OCI-LY1 (cell line): ENCODE results near the gene TYMS.

Experiments
- H2AFZ ChIP-seq: fragments of 200-600 bp; sonication (generic), shearing (Covaris generic); 2 replicates; pipeline ENCODE4 v1.6.0; 2014; ENCODE audit warnings: antibody characterized with exemption, mild to moderate bottlenecking, low read length
- H3F3A ChIP-seq: fragments of 200-600 bp; sonication (generic), shearing (Covaris generic); 2 replicates; pipeline ENCODE4 v1.6.0; 2014; ENCODE audit warnings: mild to moderate bottlenecking, antibody characterized with exemption, low read length, moderate library complexity; ENCODE audit not compliant: insufficient read depth
- H3K27ac ChIP-seq: fragments of 200-600 bp; sonication (generic); 2 replicates; pipeline ENCODE4 v1.5.1; 2014; ENCODE audit warnings: low read length, mixed run types, mild to moderate bottlenecking, low read depth; ENCODE audit not compliant: poor library complexity, severe bottlenecking
- H3K27me3 ChIP-seq: fragments of 200-600 bp; sonication (generic); 2 replicates; pipeline ENCODE4 v1.6.0; 2014; ENCODE audit warnings: antibody characterized with exemption, mild to moderate bottlenecking, low read length, moderate library complexity; ENCODE audit not compliant: insufficient read depth
- H3K36me3 ChIP-seq: fragments of 200-600 bp; sonication (generic); 2 replicates; pipeline ENCODE4 v1.6.1; 2014; ENCODE audit warnings: mild to moderate bottlenecking, antibody characterized with exemption, low read length, moderate library complexity, mixed read lengths; ENCODE audit not compliant: insufficient read depth
- H3K4me1 ChIP-seq: fragments of 200-600 bp; sonication (generic); 2 replicates; pipeline ENCODE4 v1.5.1; 2014; ENCODE audit warnings: mild to moderate bottlenecking, low read length, moderate library complexity; ENCODE audit not compliant: insufficient read depth, severe bottlenecking
- H3K4me2 ChIP-seq: fragments of 200-600 bp; sonication (generic), shearing (Covaris generic); 2 replicates; pipeline ENCODE4 v1.6.1; 2014; ENCODE audit warnings: low read length
- H3K4me3 ChIP-seq: fragments of 200-600 bp; sonication (generic); 2 replicates; pipeline ENCODE4 v1.5.1; 2014; ENCODE audit warnings: low read length, low read depth, mild to moderate bottlenecking, mixed read lengths; ENCODE audit not compliant: poor library complexity, severe bottlenecking
- H3K79me2 ChIP-seq: fragments of 200-600 bp; shearing (Covaris generic); 2 replicates; pipeline ENCODE4 v1.6.1; 2016; ENCODE audit warnings: mixed run types, low read length, mixed read lengths; ENCODE audit not compliant: insufficient read depth
- H3K9ac ChIP-seq: fragments of 200-600 bp; sonication (generic), shearing (Covaris generic); 2 replicates; pipeline ENCODE4 v1.6.1; 2014; ENCODE audit warnings: mild to moderate bottlenecking, low read length, mixed read lengths
- H3K9me2 ChIP-seq: fragments of 200-600 bp; sonication (generic), shearing (Covaris generic); 2 replicates; pipeline ENCODE4 v1.6.1; 2014; ENCODE audit warnings: low read depth, mild to moderate bottlenecking, low read length, mixed read lengths
- H3K9me3 ChIP-seq: fragments of 200-600 bp; shearing (Covaris generic); 2 replicates; pipeline ENCODE4 v1.6.1; 2014; ENCODE audit warnings: low read length, mixed read lengths
- H4K20me1 ChIP-seq: fragments of 200-600 bp; sonication (generic), shearing (Covaris generic); 2 replicates; pipeline ENCODE4 v1.6.0; 2016; ENCODE audit warnings: mild to moderate bottlenecking, low read length; ENCODE audit not compliant: insufficient read depth
- EZH2 ChIP-seq: fragments of 200-600 bp; sonication (generic), shearing (Covaris generic); IDR thresholded peaks from 2 replicates; pipeline ENCODE4 v1.8.0; 2017; ENCODE audit warnings: borderline replicate concordance, mixed run types, mild to moderate bottlenecking, antibody characterized with exemption, low read length, moderate library complexity, mixed read lengths
- TF ChIP-seq, protein P1 (sequence below): fragments of 200-600 bp; sonication (generic), shearing (Covaris generic); IDR thresholded peaks from 2 replicates; pipeline ENCODE4 v1.5.1; 2017; ENCODE audit warnings: mild to moderate bottlenecking, antibody characterized with exemption, low read length, moderate library complexity, mixed read lengths

The TYMS gene

DNA sequence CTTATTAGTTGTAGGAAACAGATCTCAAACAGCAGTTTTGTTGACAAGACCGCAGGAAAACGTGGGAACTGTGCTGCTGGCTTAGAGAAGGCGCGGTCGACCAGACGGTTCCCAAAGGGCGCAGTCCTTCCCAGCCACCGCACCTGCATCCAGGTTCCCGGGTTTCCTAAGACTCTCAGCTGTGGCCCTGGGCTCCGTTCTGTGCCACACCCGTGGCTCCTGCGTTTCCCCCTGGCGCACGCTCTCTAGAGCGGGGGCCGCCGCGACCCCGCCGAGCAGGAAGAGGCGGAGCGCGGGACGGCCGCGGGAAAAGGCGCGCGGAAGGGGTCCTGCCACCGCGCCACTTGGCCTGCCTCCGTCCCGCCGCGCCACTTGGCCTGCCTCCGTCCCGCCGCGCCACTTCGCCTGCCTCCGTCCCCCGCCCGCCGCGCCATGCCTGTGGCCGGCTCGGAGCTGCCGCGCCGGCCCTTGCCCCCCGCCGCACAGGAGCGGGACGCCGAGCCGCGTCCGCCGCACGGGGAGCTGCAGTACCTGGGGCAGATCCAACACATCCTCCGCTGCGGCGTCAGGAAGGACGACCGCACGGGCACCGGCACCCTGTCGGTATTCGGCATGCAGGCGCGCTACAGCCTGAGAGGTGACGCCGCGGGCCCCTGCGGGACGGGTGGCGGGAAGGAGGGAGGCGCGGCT is at the start of gene TYMS:
TYMS (plus strand) TSS at position 343 of the 690 bp plus-strand sequence; CDS start at position 433, 90 bp downstream.
- TF ChIP-seq EZH2: no peak
- TF ChIP-seq, protein P1, sequence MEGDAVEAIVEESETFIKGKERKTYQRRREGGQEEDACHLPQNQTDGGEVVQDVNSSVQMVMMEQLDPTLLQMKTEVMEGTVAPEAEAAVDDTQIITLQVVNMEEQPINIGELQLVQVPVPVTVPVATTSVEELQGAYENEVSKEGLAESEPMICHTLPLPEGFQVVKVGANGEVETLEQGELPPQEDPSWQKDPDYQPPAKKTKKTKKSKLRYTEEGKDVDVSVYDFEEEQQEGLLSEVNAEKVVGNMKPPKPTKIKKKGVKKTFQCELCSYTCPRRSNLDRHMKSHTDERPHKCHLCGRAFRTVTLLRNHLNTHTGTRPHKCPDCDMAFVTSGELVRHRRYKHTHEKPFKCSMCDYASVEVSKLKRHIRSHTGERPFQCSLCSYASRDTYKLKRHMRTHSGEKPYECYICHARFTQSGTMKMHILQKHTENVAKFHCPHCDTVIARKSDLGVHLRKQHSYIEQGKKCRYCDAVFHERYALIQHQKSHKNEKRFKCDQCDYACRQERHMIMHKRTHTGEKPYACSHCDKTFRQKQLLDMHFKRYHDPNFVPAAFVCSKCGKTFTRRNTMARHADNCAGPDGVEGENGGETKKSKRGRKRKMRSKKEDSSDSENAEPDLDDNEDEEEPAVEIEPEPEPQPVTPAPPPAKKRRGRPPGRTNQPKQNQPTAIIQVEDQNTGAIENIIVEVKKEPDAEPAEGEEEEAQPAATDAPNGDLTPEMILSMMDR: no peak
- no peaks in the 10 kb centered on the region for H3F3A ChIP-seq
- H3K4me1 ChIP-seq: peaks cover 9% of the 10 kb centered on the region
- H3K9me3 ChIP-seq: no peaks in the 10 kb centered on the region
- peak within 1 kb of the TSS; percentile 83 for H3K4me3 ChIP-seq
- peak within 1 kb of the TSS; percentile 93 for H3K9ac ChIP-seq
- H3K36me3 ChIP-seq: peaks cover 32% of the 10 kb centered on the region
- H2AFZ ChIP-seq: no peak within 1 kb of the TSS
- peaks cover 6% of the 10 kb centered on the region; the same call in 1 of the 2 replicates for H3K79me2 ChIP-seq
- no peaks in the 10 kb centered on the region for H3K9me2 ChIP-seq
- H3K4me2 ChIP-seq: peak within 1 kb of the TSS; percentile 58
- no peaks in the 10 kb centered on the region for H4K20me1 ChIP-seq
- no peaks in the 10 kb centered on the region for H3K27me3 ChIP-seq
- peak within 1 kb of the TSS; percentile 60 for H3K27ac ChIP-seq

DNA sequence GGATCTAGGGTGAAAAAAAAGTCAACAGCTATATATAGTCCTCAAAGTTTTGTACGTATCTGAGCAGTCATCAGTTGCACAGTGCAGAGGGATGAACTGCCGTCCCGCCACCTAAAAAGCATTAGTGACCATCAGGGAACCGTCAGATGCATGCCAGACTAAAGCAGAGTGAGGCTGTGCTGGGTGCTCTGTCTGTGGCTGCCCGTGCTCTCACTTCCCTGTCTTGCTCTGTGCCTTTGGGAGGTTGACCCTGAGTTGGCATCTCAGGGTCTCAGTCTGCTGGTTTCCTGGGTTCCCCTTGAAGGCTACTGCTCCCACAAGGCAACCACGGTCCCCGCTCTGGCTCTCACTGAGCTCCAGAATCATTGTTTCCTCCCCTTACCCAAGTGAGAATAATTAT is 49.5 kb upstream of the TYMS start:
- Histone ChIP-seq H3K27ac (no peak overlapping the region), H3K27me3 (no peaks in the 10 kb centered on the region), H3K9me2 (no peaks in the 10 kb centered on the region), H3K9me3 (no peaks in the 10 kb centered on the region), H2AFZ (no peak overlapping the region), H4K20me1 (no peaks in the 10 kb centered on the region), H3K4me1 (no peaks in the 10 kb centered on the region), H3K79me2 (no peaks in the 10 kb centered on the region), H3K9ac (no peak overlapping the region), H3K4me2 (no peak overlapping the region), H3K36me3 (no peaks in the 10 kb centered on the region), H3K4me3 (no peak overlapping the region), H3F3A (no peaks in the 10 kb centered on the region)
- TF ChIP-seq EZH2: no peak
- TF ChIP-seq, protein P1: no peak

DNA sequence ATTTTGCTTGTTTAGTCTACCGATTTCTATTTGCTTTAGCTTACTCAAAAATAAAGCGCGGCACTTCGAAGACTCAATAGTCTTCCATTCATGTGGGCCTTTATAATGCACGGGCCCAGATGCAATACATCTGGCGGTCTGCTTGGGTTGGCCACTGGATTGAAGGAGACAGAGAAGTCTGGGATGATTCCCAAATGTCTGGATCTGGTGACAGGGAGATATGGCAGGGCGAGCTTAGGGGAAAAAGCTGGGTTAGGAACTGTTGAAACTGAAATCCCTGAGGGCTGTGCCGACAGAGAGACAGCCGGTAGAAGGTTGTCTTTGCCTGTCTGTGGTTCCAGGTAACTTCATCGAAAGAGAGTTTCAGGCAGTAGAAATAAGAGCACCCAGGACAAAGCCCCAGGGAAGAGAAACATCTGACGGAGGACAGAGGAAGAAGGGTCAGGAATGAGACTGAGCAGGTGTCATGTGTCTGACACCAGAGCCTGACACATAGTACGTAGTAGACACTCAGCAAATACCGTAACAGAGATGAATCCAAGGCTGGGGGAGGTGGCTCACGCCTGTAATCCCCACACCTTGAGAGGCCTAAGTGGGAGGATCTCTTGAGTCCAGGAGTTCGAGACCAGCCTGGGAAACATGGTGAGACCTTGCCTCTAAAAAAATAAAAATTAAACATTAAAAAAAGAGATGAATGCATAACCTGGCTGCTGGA is 47.1 kb upstream of the TYMS start:
- H3K9ac ChIP-seq: no peak overlapping the region
- no peak overlapping the region for H3K4me3 ChIP-seq
- no peaks in the 10 kb centered on the region for H3K9me3 ChIP-seq
- H4K20me1 ChIP-seq: no peaks in the 10 kb centered on the region
- no peaks in the 10 kb centered on the region for H3K79me2 ChIP-seq
- TF ChIP-seq EZH2: no peak
- TF ChIP-seq, protein P1: no peak
- no peak overlapping the region for H2AFZ ChIP-seq
- H3K9me2 ChIP-seq: no peaks in the 10 kb centered on the region
- H3K27me3 ChIP-seq: no peaks in the 10 kb centered on the region
- H3F3A ChIP-seq: no peaks in the 10 kb centered on the region
- no peaks in the 10 kb centered on the region for H3K36me3 ChIP-seq
- H3K4me2 ChIP-seq: no peak overlapping the region
- no peaks in the 10 kb centered on the region for H3K4me1 ChIP-seq
- H3K27ac ChIP-seq: no peak overlapping the region
